GM12872 (cell line): ENCODE data around the gene TPRA1.

Experiments used
- CTCF ChIP-seq: IDR thresholded peaks from 3 replicates; pipeline ENCODE4 v1.5.1; 2011; ENCODE audit warnings: low read depth, mild to moderate bottlenecking, low read length, moderate library complexity; ENCODE audit not compliant: insufficient read depth

TPRA1 gene

GRCh38 chr3:127624063-127624462 is 33.5 kb upstream of the TPRA1 start:
- TF ChIP-seq CTCF = no peak

- TF ChIP-seq CTCF = no peak
Measured at GRCh38 chr3:127622772-127623576, 32.4 kb upstream of the TPRA1 start.

- TF ChIP-seq CTCF = no peak
Measured at GRCh38 chr3:127622031-127622430, 31.5 kb upstream of the TPRA1 start.

- no peak for TF ChIP-seq CTCF
Measured at GRCh38 chr3:127620637-127621375, 30.3 kb upstream of the TPRA1 start.

- TF ChIP-seq CTCF = no peak
Measured at GRCh38 chr3:127618891-127619290, 28.4 kb upstream of the TPRA1 start.

- TF ChIP-seq CTCF = no peak
Measured at GRCh38 chr3:127616836-127617605, 26.5 kb upstream of the TPRA1 start.
